Measurements from ENCODE around the gene FAIM2.

- no peak for TF ChIP-seq FOXA1 (IDR thresholded peaks at IDR 0.05; ENCODE audit: borderline replicate concordance)
- TF ChIP-seq, protein P1, sequence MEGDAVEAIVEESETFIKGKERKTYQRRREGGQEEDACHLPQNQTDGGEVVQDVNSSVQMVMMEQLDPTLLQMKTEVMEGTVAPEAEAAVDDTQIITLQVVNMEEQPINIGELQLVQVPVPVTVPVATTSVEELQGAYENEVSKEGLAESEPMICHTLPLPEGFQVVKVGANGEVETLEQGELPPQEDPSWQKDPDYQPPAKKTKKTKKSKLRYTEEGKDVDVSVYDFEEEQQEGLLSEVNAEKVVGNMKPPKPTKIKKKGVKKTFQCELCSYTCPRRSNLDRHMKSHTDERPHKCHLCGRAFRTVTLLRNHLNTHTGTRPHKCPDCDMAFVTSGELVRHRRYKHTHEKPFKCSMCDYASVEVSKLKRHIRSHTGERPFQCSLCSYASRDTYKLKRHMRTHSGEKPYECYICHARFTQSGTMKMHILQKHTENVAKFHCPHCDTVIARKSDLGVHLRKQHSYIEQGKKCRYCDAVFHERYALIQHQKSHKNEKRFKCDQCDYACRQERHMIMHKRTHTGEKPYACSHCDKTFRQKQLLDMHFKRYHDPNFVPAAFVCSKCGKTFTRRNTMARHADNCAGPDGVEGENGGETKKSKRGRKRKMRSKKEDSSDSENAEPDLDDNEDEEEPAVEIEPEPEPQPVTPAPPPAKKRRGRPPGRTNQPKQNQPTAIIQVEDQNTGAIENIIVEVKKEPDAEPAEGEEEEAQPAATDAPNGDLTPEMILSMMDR (IDR thresholded peaks at IDR 0.05 in 2 of 3, conservative IDR thresholded peaks at IDR 0.05 in 1 of 3; ENCODE audit: insufficient read depth in 2 of 3, low read depth in 1 of 3, low read length in 3 of 3) = no peak
- TF ChIP-seq CHD4 (IDR thresholded peaks at IDR 0.05; ENCODE audit: insufficient read depth, insufficient replicate concordance, low read depth, low read length, poor library complexity, severe bottlenecking) = no peak
- TF ChIP-seq HNRNPLL (IDR thresholded peaks at IDR 0.05; ENCODE audit: low read depth, low read length, poor library complexity, severe bottlenecking) = no peak
- no peak for TF ChIP-seq CGGBP1 (CRISPR knock-in tag; IDR thresholded peaks at IDR 0.05)
- TF ChIP-seq TAF9B (IDR thresholded peaks at IDR 0.05; ENCODE audit: partially characterized antibody) = no peak
- no peak for TF ChIP-seq CTCFL (IDR thresholded peaks at IDR 0.05; ENCODE audit: borderline replicate concordance, insufficient read depth, low read depth, low read length, poor library complexity, severe bottlenecking)
- no peak for TF ChIP-seq SP1 (CRISPR knock-in tag; IDR thresholded peaks at IDR 0.05)
- no peak for TF ChIP-seq LARP7 (IDR thresholded peaks at IDR 0.05)
- TF ChIP-seq POLR2AphosphoS5 (IDR thresholded peaks at IDR 0.05; ENCODE audit: control insufficient read depth, insufficient read depth, low read depth, low read length) = no peak
- TF ChIP-seq EZH2 (IDR thresholded peaks at IDR 0.05; ENCODE audit: borderline replicate concordance, low read depth, low read length) = no peak
- TF ChIP-seq ZNF445 (CRISPR knock-in tag; IDR thresholded peaks at IDR 0.05; ENCODE audit: low read depth) = no peak
These were observed 16.7 kb upstream of the FAIM2 start for GRCh38 chr12:49920241-49920914.
